ENCODE data around the gene GPR152.
"Not testable (repeated sequence)": the region's sequence is repeated elsewhere in the genome, so short reads cannot be mapped to it uniquely, and the experiment has no call there.

GPR152 gene

DNA sequence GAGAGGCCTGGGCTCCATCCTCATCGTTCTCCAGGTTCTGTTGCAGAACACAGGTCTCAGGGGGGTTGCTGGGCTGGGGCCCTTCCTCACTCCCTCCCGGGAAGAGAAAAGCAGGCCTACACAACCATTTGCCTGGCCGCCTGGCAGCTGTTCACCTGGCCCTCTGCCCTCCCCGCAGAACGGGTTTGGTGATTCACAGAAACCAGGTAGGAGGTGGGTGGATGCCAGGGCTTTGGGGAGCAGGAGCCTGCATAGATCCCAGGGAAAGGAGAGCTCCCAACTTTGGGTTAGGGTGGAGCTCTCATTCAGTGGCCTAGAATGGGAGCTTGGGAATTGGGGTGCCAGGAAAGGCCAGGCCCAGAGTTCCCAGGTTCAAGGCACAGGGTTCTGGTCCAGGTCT lies 15.5 kb upstream of the GPR152 start:
- no peak for DNase-seq (ENCODE audit: low read depth, low spot score)
- peak overlapping the region; percentile 70 for H3K4me3 ChIP-seq (ENCODE audit: low read length)

DNA sequence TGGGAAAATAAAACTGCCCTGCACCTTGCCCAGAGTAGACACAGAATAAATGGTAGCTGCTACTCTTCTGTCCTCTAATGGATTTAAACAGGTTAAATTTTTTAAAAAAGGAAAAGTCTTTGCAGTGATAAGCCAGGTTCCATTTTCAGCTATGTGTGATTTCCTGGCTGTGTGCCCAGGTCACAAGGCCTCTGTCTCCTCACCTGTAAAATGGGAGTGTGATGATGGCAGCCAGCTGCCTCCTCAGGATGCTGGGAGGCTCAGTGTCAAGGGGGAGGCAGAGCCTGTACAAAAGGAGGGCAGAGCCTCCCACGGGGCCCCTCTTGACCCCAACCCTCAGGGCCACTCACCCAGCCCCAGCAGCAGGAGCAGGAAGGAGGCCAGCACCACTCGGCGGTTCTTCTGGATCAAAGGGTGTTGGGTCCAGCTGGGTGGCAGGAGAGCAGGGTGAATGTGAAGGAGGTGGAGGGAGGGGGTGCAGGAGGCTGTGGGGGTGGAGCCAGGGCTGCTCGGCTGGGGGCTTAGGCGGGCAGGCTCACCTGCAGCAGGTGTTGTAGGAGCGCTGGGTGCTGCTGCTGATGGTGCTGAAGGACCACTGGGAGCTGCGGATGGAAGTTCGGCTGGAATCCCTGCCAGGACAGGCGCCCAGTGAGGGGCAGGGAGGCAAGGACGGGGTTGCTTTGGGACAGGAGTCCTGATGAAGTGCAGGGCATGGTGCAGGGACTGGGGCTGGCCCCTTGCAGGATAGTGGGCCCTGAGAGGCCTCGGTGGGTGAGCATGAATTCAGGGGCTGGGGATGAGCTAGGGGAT lies 14.6 kb upstream of the GPR152 start:
- no peak overlapping the region for H3K4me3 ChIP-seq (ENCODE audit: low read length)
- no peak for DNase-seq (ENCODE audit: low read depth, low spot score)

DNA sequence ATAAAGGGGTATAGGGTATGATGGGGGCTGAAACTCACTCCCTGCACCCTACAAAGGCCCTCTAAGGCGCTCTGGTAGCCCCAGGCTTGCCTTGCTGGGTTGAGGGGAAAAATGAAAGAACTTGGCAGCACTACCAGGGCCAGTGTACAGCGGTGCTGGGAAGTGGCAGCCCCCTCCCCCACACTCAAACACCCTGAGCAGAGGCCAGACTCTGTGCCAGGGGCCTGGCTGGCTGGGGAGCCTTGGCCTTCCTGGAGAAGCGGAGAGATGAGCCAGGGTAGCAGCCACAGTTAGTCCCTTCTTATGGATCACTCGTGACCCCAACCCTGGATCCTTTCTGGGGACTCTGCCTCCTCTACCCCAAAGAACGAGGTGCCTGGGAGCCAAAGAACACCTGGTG lies 13.8 kb upstream of the GPR152 start:
- no peak overlapping the region for H3K4me3 ChIP-seq (ENCODE audit: low read length)
- no peak for DNase-seq (ENCODE audit: low read depth, low spot score)

DNA sequence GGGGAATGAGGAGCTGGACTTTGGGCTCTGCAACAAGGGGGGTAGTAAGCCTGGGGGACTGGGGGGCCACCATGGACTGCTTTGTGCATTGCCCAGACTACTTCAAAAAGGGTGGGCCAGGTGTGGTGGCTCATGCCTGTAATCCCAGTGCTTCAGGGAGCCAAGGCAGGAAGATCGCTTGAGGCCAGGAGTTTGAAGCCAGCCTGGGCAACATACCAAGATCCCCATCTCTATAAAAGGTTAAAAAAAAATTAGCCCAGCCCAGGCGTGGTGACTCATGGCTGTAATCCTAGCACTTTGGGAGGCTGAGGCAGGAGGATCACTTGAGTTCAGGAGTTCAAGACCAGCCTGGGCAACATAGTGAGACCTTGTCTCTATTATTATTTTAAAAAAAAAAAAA lies 13.0 kb upstream of the GPR152 start:
- not testable (repeated sequence) for DNase-seq (ENCODE audit: low read depth, low spot score)

DNA sequence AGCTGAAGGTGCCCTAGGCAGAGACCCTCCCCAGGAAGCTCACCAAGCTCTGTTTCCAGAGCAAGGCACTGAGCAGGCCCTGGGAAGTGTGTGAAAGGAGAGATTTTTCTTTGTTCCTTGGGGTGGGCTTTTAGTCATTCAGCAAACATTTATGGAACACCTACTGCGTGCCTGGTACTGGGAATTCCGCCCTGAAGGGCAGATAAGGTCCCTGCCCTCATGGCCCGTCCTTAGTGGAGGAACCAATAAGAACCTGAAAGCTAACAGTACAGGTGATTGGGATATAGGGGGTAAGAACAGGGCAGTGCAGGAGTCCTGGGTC lies 12.6 kb upstream of the GPR152 start:
- H3K4me3 ChIP-seq (ENCODE audit: low read length), result peak overlapping the region; percentile 82
- no peak for DNase-seq (ENCODE audit: low read depth, low spot score)

More for the DNA sequence above, 13.0 kb upstream of the GPR152 start:
- H3K4me3 ChIP-seq (ENCODE audit: low read length), result peak overlapping the region; percentile 82

DNA sequence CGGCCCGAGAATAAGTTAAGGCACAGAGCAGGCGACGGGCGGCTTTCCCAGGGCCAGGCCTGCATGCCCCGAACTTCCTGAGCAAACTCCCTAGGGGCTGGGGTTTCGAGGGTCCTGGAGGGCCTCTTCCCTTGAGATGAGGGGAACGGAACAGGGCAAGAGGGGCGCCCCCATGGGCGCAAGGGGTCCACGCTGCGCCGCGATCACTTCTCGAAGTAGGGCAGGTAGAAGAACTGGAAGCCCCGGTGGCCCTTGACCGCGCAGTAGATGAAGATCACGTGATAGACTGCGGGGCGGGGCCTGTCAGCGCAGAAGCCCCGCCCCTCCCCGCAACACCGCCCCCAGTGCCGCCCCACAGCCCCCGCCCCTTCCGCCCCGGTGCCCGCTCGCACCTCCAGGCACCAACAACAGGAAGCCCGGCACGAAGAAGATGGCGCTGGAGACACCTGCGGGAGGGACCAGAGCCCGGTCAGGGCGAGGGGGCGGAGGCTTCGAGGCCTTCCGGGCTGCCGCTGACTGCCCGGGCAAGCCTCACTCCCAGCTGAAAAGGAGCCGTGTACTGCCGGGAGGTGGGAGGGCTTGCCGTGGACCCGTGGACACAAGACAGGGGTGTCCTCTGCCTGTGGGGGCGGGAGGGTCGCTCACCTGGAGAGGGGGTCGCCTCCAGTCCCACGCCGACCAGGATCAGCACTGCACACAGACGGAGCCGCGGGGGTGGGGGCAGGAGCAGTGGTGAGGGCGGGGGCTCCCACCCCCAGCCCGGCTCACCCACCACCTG lies 12.1 kb upstream of the GPR152 start:
- H3K4me3 ChIP-seq (ENCODE audit: low read length), result peak overlapping the region; percentile 82
- DNase-seq (ENCODE audit: low read depth, low spot score), result peak; percentile 80

DNA sequence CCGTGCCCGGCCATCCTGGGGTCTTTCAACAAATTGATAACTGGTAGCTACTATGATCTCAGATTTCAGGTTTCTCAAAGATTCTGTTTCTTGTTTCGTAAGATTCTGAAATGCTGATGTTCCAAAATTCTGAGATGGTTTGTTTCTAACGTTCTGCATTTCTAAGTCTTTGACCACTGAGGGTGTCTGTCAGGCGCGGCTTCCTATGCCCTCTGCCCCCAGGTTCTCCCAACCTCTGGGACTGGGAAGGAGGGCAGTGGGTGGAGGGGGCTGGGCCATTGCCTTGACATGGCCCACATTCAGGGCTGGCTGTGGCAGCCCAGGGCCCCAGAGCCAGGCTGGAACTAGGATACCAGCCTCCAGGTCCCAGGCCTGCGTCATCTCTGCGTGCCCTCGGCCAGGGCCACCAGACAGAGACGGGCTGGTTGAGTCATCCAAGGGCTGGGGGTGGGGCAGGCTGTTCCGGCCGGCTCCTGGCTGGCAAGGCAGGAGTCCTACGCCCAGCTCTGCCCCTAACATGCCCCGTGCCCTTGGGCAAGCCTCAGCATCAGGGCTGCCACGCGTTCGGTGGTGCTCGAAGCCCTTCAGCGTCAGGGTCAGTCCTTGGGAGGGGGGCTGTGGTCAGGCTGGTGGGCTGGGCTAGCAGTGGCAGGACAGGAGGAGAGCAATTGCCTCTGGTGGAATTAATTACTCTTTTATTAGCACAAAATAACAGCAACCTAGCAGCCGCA lies 11.3 kb upstream of the GPR152 start:
- DNase-seq (ENCODE audit: low read depth, low spot score), result no peak
- H3K4me3 ChIP-seq (ENCODE audit: low read length), result peak overlapping the region; percentile 82

DNA sequence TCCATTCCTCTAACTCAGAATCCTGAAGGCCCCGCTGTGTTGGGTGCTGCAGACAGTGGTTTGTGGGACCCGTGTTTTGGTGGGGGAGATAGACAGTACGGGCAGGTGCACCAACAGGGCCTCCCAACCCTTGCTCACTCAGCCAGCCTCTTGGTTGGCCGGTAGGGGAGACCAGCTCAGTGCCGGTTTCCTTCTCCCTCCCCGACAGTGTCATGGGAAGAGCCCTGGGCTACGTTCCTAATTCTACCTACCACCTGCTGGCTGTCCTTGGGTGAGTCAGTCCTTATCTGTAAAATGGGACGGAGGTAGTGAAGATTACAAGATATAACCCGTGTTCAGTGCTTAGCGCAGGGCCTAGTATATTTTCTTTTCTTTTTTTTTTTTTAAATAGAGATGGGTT lies 10.7 kb upstream of the GPR152 start:
- DNase-seq (ENCODE audit: low read depth, low spot score), result no peak
- H3K4me3 ChIP-seq (ENCODE audit: low read length), result no peak overlapping the region

DNA sequence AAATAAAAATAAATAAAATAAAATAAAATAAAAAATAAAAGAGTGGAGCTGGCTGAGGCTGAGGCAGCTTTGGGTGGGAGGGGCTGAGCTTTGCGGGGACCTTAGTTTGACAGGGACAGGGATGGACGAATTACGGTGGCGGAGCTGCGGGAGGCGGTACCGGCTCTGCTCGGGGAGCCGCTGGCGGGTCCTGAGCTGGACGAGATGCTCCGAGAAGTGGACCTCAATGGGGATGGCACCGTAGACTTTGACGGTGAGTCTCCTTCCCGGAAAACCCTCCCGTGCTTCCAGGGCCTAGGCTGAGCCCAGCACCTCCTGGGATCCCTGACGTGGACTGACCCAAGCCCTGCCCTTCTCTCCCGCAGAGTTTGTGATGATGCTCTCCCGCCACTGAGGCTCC lies 5.7 kb upstream of the GPR152 start:
- no peak overlapping the region for H3K4me3 ChIP-seq (ENCODE audit: low read length)
- DNase-seq (ENCODE audit: low read depth, low spot score), result no peak

DNA sequence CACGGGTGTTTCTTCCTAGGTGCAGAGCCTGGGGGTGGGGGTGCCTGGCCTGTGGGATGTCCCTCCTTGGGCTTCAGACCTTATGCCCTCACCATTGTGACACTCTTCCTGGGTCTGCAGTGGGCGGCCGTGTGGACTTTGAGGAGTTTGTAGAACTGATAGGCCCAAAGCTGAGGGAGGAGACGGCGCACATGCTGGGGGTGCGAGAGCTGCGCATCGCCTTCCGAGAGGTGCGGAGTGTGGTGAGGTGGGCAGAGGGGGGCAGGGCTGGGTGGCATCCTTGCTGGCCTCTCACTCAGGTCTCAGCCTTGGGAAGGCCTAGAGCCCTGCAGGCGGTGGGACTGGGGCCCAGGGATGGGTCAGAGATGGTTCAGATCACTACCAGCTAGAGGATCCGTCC lies 4.9 kb upstream of the GPR152 start:
- H3K4me3 ChIP-seq (ENCODE audit: low read length), result no peak overlapping the region
- no peak for DNase-seq (ENCODE audit: low read depth, low spot score)

DNA sequence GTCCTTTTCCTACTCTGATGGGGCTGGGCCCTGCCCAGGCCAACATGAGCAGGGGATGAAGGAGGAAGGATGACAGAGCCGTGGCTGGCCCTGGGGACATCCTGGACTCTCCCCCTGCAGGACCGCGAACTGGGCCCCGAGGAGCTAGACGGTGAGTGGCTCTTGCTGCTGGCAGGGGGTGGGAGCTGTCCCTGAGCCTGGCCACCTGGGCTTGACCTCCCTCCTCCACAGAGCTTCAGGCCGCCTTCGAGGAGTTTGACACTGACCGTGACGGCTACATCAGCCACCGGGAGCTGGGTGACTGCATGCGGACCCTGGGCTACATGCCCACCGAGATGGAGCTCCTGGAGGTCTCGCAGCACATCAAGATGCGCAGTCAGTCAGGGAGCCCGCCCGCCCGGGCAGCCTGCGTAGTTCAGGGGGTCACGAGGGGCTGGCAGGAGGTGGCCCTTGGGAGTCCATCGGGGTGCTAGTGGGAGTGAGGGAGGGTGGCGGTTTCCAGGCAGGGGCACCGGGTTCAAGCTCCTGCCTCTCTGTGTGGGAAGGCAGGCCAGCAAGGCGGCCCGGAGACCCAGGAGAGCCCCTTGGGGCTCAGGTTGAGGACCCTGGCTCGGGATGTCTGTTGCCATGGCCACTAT lies 3.7 kb upstream of the GPR152 start:
- no peak overlapping the region for H3K4me3 ChIP-seq (ENCODE audit: low read length)
- no peak for DNase-seq (ENCODE audit: low read depth, low spot score)

DNA sequence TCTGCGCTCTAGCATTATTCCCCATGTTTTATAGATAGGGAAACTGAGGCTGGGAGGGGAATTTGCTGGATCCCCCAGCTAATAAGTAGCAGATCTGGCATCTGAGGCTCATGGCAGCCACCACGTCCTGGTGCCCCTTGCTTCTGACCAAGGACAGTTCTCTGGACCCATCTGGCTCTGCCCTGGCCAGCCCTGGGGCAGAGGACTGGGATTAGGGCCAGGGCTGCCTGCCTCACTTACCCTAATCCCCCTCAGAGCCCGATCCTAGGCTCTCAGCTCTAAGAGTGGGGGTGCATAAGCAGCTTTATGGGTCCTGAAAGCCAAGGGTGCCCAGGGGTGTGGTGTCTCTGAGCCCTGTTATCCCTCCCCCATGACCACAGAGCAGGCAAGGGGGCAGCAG lies 2.5 kb upstream of the GPR152 start, which contains the start of gene CABP4:
Gene CABP4 (plus strand): TSS at position 301 of the 400 bp plus-strand sequence. CDS start 70 bp downstream, at position 371.
- DNase-seq (ENCODE audit: low read depth, low spot score), result no peak
- no peak within 1 kb of the TSS for H3K4me3 ChIP-seq (ENCODE audit: low read length)

DNA sequence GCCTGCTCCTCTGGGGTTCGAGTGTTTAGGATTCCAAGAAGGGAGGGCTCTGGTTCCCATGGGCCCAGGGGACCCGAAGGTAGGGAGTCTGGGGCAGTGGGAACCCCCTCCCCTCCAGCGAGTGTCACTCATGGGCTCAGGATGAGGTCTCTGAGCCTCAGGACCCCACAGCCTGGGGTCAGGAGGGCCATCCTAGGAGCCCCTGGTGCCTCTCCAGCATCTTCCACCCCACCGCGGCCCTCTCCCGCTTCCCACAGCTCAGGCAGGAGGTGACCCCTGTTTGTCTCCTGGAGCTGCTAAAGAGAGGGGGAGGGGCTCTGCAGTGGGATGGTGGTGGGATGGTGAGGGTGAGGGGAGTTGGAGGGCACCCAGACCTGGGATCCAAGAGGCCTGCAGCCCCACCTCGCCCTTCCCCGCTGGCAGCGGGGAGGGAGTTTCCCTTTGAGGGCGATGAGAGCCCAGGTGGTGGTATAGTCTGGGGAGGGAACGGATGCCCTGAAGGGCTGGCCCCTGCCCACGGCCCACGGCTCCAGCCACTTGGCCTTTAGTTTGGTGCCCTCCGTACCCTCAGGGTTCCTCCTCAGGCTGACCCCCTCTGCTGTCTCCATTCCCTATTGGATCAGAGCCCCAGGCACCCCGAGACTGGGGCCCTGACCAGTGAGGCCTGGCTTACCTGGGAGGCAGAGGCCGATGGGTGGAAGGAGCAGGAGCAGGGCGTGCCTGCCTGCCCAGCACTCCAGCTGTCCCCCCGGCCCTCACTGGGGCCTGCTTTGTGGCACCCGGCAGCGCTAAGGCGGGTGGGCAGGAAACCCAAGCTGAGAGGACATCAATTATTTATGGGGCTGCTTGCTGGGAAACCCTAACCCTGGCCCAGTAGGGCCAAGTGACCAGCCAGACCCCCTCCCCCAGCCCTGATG lies 1.5 kb upstream of the GPR152 start:
- no peak overlapping the region for H3K4me3 ChIP-seq (ENCODE audit: low read length)
- no peak for DNase-seq (ENCODE audit: low read depth, low spot score)

DNA sequence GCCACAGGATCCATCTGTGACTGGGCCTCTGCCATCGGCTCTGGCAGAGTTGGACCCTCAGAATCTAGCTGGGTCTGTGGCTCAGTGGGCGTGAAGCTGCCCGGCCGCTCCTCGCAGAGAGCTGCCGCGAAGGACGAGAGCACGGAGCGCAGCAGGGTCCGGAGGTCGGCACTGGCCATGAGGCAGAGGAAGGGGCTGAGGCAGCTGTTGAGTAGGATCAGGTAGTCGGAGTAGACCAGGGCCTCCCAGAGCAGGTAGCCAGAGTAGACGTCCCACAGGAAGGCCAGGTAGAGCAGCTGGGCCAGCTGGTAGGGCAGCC lies 912 bp downstream of the GPR152 start:
- no peak for DNase-seq (ENCODE audit: low read depth, low spot score)
- no peak overlapping the region for H3K4me3 ChIP-seq (ENCODE audit: low read length)

DNA sequence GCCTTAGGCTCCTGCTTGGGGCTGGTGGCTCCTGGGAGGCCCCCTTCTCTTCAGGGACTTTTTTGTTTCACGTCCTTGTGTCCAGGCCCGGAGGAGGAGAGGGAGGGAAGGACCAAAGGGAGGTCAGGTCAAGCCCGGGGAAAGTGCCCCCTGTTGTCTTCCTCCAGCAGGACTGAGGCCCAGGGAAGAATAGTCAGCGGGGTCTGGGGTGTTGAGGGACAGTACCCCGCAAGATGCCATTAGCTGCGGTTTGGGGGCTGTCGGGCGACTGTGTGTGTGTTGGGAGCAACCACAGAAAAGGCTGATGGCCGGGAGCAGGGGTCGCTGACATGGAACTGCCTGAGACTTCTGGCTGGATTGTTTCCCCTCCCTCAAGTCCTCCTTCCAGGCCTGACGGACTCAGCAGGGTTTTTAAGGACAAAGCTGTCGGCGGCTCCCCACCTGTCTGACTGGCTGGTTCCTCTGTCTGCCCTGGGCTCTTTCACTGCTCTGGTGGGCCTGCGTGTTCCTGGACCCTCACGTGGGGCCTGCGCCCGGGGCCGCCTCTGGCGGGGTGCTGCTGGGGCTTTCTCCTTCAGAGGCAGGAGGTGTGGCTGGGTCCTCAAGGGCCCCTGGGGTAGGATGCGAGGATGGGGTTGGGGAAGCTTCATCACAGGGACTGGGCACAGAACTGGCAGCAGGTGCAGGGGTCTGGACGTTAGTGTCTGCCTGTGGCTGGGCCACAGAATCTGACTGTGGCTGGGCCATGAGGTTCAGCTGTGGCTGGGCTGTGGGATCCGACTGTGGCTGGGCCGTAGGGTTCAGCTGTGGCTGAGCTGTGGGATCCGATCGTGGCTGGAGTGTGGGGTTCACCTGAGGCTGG lies 1.5 kb downstream of the GPR152 start:
- H3K4me3 ChIP-seq (ENCODE audit: low read length), result no peak overlapping the region
- no peak for DNase-seq (ENCODE audit: low read depth, low spot score)

DNA sequence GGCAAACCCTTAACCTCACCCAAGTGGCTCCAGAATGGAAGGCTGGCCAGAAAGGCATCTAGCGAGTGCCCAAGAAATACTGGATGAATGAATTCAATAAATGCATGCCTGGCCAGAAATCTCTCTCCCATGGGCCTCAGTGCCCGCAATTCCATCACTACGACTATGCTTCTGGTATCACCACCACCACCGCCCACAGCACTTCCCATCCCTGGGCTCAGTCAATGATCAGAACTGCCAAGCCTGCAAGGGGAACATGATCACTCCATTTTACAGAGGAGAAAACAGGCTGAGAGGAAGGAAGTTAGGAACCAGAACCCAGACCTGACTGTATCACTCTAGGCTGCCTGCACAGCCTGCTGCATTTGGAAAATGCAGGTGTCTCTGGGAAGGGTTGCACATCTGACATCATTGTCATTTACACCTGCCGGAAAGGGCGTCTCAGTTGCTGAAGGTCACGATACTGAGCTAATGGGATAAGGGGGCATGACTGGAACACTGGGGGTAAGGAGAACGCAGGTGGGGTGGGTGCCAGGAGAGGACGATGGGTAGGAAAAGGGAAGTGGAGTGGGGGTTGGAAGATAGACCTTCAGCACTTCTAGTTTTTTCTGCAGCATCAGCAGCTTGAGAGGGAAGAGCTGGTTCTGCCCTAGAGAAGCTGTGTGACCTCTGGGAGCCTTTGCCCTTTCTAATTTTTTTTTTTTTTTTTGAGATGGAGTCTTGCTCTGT lies 3.2 kb downstream of the GPR152 start:
- H3K4me3 ChIP-seq (ENCODE audit: low read length), result no peak overlapping the region
- no peak for DNase-seq (ENCODE audit: low read depth, low spot score)

DNA sequence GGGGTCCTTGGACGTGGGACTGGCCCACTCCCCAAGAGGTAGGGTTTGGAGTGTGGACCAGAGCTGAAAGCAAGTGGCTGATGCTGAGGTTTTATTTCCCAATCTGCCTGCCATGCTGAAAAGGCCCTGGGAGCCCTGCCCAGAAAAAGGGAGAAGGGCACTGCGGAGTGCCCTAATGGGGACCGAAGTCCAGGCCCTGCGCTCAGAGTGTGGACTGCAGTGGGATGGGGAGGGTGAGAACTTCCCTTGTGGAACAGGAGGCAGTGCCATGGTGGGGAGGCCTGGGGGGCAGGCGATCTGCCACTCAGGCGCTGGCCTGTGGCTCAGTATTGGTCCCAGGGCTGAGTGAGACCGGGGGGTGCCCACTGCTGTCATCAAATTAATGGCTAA lies 4.3 kb downstream of the GPR152 start:
- H3K4me3 ChIP-seq (ENCODE audit: low read length), result no peak overlapping the region
- no peak for DNase-seq (ENCODE audit: low read depth, low spot score)
